K562 (cell line): ENCODE data around the gene C22orf39. TPM values are rescaled to one million over a fixed set of nuclear protein-coding genes. Genes with fewer than 3 reads are reported as not detected.

ENCODE experiments used
- DPF2 ChIP-seq: fragments of 450-650 bp; IDR thresholded peaks from 2 replicates; pipeline ENCODE4 v1.6.1; 2016
- HDAC2 ChIP-seq: fragments of 450-650 bp; IDR thresholded peaks from 2 replicates; pipeline ENCODE4 v1.6.1; 2016; ENCODE audit warnings: mild to moderate bottlenecking
- MTA1 ChIP-seq: fragments of 450-650 bp; IDR thresholded peaks from 2 replicates; pipeline ENCODE4 v1.6.1; 2017; ENCODE audit warnings: borderline replicate concordance
- NFATC3 ChIP-seq: fragments of 450-650 bp; IDR thresholded peaks from 2 replicates; pipeline ENCODE4 v1.6.1; 2017; ENCODE audit warnings: mild to moderate bottlenecking
- NR2F6 ChIP-seq: fragments of 450-650 bp; formaldehyde crosslinking; IDR thresholded peaks from 2 replicates; pipeline ENCODE4 v1.4.0; 2020; ENCODE audit warnings: mild to moderate bottlenecking
- PRMT5 ChIP-seq: sonication (generic); formaldehyde crosslinking; IDR thresholded peaks from 2 replicates; pipeline ENCODE4 v1.5.0; 2020; ENCODE audit warnings: missing genetic modification reagents
- RBM25 ChIP-seq: fragments of 200-400 bp; formaldehyde crosslinking; IDR thresholded peaks from 2 replicates; pipeline ENCODE4 v1.6.1; 2018; ENCODE audit warnings: low read length, low read depth, moderate library complexity; ENCODE audit not compliant: severe bottlenecking
- SOX6 ChIP-seq: fragments of 450-650 bp; IDR thresholded peaks from 2 replicates; pipeline ENCODE4 v1.6.1; 2014; ENCODE audit warnings: mild to moderate bottlenecking
- ZNF41 ChIP-seq: fragments of 250-450 bp; sonication (Bioruptor Pico); conservative IDR thresholded peaks from 2 replicates; pipeline ENCODE4 v1.4.0; 2020; ENCODE audit warnings: mild to moderate bottlenecking
- ZNF57 ChIP-seq: fragments of 450-650 bp; formaldehyde crosslinking; IDR thresholded peaks from 2 replicates; pipeline ENCODE4 v1.4.0; 2020; ENCODE audit warnings: mild to moderate bottlenecking, moderate library complexity
- polyA plus RNA-seq, 8 experiments: library from polyadenylated mRNA; depleted of rRNA in 4 of 8; stranded (reverse) in 5 of 8; unstranded in 3 of 8; fragments of >200 nt; fragmentation: Nextera tagmentation in 2 of 8; fragmentation: Illumina TruSeq in 1 of 8; extraction: Ambion mirVana in 2 of 8; extraction: Trizol in 1 of 8; gene quantifications; 2 replicates each; pipeline versions ENCODE4 v1.2.1 to v1.2.3, GENCODE V29; 2011 to 2014; ENCODE audit warnings: inconsistent platforms in 1 of 8, missing spikeins in 1 of 8
- total RNA-seq, 7 experiments: library from RNA; depleted of rRNA in 6 of 7; stranded (reverse); fragments of >200 nt in 6 of 7; fragmentation: Illumina TruSeq in 2 of 7; extraction: Trizol in 2 of 7; gene quantifications; 2 replicates each; pipeline versions ENCODE4 v1.2.1 to v1.2.3, GENCODE V29; 2011 to 2021; ENCODE audit warnings: low replicate concordance in 1 of 7
- TF ChIP-seq, protein P1 (sequence below), 2 experiments: fragments of 450-650 bp; IDR thresholded peaks; 2 replicates each; pipeline ENCODE4 v1.6.1; 2018; ENCODE audit warnings: mild to moderate bottlenecking in 2 of 2, low read depth in 1 of 2; ENCODE audit not compliant: partially characterized antibody in 2 of 2
- TF ChIP-seq, protein P2 (sequence below): fragments of 450-650 bp; IDR thresholded peaks from 2 replicates; pipeline ENCODE4 v1.7.1; 2018; ENCODE audit warnings: mild to moderate bottlenecking, low read depth; ENCODE audit not compliant: partially characterized antibody
- TF ChIP-seq, protein P3 (sequence below): fragments of 450-650 bp; formaldehyde crosslinking; IDR thresholded peaks from 2 replicates; pipeline ENCODE4 v1.4.0; 2020; ENCODE audit warnings: mild to moderate bottlenecking, moderate library complexity
- TF ChIP-seq, protein P4 (sequence below): fragments of 450-650 bp; IDR thresholded peaks from 2 replicates; pipeline ENCODE4 v1.6.1; 2016; ENCODE audit warnings: mild to moderate bottlenecking
- TF ChIP-seq, protein P5 (sequence below): fragments of 450-650 bp; IDR thresholded peaks from 2 replicates; pipeline ENCODE4 v1.7.0; 2016; ENCODE audit warnings: borderline replicate concordance

Gene C22orf39
- total and polyA plus RNA-seq, 9 of the 15 experiments (the other 6 are each of a cell fraction or from before 2014, with no cell fraction given), result 20.4 to 139 (median 66.8) TPM

DNA sequence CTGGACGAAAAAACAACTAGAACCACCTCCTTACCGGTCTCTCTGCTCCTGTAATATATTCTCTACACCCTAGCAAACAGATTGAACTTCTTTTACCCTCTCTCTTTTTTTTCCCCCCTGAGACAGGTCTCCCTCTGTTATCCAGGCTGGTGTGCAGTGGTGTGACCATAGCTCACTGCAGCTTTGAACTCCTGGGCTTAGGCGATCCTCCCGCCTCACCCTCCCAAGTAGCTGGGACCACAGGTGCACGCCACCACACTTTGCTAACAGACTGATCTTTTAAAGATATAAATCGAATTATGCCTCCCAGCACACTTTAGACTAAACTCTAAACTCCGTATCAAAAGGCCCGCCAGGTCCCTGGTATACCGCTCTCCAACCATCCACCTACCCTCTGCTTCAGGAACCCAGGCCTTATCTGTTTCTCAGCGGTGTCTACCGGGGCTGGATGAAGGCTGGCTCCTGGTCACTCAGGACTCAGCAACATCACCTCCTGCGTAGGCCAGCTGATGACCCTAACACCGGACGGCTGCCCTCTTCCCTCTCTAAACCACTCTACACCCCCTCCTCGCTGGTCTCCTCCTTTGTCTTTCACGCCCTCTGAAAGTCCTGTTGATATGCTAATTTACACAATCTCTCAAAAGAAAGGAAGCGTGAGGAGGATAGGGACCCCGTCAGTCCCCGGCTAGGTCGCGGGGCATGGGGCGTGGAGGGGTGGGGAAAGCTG, 745 bp downstream of the C22orf39 start (continued):
- TF ChIP-seq, protein P1, sequence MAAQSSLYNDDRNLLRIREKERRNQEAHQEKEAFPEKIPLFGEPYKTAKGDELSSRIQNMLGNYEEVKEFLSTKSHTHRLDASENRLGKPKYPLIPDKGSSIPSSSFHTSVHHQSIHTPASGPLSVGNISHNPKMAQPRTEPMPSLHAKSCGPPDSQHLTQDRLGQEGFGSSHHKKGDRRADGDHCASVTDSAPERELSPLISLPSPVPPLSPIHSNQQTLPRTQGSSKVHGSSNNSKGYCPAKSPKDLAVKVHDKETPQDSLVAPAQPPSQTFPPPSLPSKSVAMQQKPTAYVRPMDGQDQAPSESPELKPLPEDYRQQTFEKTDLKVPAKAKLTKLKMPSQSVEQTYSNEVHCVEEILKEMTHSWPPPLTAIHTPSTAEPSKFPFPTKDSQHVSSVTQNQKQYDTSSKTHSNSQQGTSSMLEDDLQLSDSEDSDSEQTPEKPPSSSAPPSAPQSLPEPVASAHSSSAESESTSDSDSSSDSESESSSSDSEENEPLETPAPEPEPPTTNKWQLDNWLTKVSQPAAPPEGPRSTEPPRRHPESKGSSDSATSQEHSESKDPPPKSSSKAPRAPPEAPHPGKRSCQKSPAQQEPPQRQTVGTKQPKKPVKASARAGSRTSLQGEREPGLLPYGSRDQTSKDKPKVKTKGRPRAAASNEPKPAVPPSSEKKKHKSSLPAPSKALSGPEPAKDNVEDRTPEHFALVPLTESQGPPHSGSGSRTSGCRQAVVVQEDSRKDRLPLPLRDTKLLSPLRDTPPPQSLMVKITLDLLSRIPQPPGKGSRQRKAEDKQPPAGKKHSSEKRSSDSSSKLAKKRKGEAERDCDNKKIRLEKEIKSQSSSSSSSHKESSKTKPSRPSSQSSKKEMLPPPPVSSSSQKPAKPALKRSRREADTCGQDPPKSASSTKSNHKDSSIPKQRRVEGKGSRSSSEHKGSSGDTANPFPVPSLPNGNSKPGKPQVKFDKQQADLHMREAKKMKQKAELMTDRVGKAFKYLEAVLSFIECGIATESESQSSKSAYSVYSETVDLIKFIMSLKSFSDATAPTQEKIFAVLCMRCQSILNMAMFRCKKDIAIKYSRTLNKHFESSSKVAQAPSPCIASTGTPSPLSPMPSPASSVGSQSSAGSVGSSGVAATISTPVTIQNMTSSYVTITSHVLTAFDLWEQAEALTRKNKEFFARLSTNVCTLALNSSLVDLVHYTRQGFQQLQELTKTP (IDR thresholded peaks at IDR 0.05; ENCODE audit: low read depth in 1 of 2, partially characterized antibody in 2 of 2), result peak; percentile 37 to 40
- TF ChIP-seq, protein P2, sequence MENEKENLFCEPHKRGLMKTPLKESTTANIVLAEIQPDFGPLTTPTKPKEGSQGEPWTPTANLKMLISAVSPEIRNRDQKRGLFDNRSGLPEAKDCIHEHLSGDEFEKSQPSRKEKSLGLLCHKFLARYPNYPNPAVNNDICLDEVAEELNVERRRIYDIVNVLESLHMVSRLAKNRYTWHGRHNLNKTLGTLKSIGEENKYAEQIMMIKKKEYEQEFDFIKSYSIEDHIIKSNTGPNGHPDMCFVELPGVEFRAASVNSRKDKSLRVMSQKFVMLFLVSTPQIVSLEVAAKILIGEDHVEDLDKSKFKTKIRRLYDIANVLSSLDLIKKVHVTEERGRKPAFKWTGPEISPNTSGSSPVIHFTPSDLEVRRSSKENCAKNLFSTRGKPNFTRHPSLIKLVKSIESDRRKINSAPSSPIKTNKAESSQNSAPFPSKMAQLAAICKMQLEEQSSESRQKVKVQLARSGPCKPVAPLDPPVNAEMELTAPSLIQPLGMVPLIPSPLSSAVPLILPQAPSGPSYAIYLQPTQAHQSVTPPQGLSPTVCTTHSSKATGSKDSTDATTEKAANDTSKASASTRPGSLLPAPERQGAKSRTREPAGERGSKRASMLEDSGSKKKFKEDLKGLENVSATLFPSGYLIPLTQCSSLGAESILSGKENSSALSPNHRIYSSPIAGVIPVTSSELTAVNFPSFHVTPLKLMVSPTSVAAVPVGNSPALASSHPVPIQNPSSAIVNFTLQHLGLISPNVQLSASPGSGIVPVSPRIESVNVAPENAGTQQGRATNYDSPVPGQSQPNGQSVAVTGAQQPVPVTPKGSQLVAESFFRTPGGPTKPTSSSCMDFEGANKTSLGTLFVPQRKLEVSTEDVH, result peak; percentile 54
- TF ChIP-seq, protein P3, sequence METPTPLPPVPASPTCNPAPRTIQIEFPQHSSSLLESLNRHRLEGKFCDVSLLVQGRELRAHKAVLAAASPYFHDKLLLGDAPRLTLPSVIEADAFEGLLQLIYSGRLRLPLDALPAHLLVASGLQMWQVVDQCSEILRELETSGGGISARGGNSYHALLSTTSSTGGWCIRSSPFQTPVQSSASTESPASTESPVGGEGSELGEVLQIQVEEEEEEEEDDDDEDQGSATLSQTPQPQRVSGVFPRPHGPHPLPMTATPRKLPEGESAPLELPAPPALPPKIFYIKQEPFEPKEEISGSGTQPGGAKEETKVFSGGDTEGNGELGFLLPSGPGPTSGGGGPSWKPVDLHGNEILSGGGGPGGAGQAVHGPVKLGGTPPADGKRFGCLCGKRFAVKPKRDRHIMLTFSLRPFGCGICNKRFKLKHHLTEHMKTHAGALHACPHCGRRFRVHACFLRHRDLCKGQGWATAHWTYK (CRISPR knock-in tag), result 0 out of 2 replicates have a peak, but pooled peaks have one; percentile 12
- TF ChIP-seq RBM25 (peak; percentile 51), NR2F6 (CRISPR knock-in tag) (0 out of 2 replicates have a peak, but pooled peaks have one; percentile 49), ZNF41 (CRISPR knock-in tag) (peak; percentile 63; the same call in 1 of the 2 replicates), DPF2 (peak; percentile 76), SOX6 (no peak), HDAC2 (peak; percentile 90), ZNF57 (CRISPR knock-in tag) (peak; percentile 52; the same call in 1 of the 2 replicates), PRMT5 (CRISPR knock-in tag) (0 out of 2 replicates have a peak, but pooled peaks have one; percentile 53), MTA1 (peak; percentile 63; the same call in 1 of the 2 replicates), NFATC3 (peak; percentile 57; the same call in 1 of the 2 replicates)
- TF ChIP-seq, protein P4, sequence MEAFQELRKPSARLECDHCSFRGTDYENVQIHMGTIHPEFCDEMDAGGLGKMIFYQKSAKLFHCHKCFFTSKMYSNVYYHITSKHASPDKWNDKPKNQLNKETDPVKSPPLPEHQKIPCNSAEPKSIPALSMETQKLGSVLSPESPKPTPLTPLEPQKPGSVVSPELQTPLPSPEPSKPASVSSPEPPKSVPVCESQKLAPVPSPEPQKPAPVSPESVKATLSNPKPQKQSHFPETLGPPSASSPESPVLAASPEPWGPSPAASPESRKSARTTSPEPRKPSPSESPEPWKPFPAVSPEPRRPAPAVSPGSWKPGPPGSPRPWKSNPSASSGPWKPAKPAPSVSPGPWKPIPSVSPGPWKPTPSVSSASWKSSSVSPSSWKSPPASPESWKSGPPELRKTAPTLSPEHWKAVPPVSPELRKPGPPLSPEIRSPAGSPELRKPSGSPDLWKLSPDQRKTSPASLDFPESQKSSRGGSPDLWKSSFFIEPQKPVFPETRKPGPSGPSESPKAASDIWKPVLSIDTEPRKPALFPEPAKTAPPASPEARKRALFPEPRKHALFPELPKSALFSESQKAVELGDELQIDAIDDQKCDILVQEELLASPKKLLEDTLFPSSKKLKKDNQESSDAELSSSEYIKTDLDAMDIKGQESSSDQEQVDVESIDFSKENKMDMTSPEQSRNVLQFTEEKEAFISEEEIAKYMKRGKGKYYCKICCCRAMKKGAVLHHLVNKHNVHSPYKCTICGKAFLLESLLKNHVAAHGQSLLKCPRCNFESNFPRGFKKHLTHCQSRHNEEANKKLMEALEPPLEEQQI, result no peak
- TF ChIP-seq, protein P5, sequence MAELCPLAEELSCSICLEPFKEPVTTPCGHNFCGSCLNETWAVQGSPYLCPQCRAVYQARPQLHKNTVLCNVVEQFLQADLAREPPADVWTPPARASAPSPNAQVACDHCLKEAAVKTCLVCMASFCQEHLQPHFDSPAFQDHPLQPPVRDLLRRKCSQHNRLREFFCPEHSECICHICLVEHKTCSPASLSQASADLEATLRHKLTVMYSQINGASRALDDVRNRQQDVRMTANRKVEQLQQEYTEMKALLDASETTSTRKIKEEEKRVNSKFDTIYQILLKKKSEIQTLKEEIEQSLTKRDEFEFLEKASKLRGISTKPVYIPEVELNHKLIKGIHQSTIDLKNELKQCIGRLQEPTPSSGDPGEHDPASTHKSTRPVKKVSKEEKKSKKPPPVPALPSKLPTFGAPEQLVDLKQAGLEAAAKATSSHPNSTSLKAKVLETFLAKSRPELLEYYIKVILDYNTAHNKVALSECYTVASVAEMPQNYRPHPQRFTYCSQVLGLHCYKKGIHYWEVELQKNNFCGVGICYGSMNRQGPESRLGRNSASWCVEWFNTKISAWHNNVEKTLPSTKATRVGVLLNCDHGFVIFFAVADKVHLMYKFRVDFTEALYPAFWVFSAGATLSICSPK, result 0 out of 2 replicates have a peak, but pooled peaks have one; percentile 87
